ENCODE measurements around the gene CHD6.

The CHD6 gene

DNA sequence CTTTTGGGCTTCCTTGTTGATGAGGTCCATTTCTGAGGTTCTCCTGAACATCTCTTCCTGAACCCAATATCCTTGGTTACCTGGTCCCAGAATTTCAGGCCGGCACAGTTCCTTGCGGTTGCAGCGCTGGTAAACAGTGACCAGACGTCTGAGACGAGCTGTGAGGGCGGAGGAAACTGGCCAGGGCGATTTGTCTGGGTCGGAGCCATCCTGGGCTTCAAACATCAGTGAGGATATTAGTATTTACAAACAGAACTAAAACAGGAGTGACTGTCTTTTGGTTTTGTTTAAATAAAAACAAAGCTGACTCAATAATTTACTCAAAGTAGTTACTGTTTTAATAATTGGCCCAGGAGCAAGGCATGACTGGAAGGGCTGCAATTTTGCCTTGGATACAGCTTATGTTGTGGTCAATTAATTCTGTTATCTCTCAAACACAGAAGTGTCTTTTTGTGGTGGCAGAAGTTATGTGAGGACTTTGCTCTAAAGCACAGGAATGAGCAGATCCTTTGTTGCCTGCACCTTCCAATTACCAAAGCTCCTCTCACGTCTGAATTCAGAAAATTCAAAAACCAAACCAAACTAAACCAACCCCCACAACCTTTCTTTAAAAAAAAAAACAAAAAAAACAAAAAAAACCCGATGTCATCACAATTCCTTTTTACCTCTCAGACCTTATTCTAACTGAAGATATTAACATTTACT, 192.8 kb downstream of the CHD6 start:
- DNase-seq (ENCODE audit: low read depth, low spot score): no peak

DNA sequence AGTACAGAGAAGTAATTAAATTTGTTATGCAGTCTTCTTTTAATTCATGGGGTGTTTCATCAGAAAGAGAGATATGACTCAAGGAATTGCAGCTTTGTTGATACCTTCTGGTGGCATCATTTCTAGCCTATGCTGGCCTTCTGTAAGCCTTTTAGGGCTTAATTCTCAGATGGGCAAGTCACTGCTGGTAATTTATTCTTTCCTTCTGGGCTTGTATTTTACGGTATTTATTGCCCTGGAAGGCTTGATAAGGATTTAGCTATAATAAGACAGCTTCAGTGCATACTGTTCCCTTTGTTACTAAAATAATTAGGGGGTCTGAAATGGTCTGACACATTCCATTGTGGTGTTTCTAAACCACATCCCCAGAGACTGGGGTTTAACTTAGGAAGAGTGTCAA, 193.6 kb downstream of the CHD6 start:
- no peak for DNase-seq (ENCODE audit: low read depth, low spot score)

DNA sequence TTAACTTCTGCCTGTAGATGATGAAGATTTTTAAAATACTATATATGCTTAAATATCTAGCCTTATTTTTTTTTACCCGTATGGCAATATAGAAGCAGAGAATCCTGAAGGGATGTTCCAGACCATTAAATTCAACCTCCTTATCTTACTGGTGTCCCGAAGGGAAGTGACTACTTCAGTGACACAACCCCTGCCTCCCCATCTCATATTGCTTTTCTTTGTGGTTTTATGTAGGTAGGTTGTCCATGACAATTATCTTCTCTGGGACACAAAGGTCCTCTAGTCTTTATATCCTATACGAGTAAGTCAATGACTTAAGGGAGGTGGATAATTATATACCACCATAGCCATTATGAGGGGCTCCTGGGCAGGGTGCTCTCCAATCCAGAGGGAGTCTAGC, 194.2 kb downstream of the CHD6 start:
- DNase-seq (ENCODE audit: low read depth, low spot score): no peak

DNA sequence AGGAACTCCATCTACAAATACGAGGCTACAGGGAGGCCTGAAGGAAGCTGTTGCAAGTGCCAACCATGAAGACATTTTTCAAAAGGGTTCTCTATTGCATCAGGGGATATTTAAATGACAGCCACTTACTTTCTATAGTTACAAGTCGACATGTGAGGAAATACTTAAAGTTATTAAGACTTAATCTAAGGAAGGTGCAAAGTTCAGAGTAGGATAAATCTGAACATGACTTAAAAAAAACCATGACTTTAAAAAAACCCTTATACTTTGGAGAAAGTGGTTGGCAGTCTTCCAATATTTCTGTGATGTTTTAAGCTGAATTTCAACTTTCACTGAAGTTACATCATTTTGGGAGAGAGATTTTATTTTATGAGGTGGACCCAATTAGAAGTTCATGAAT, 195.2 kb downstream of the CHD6 start:
- no peak for DNase-seq (ENCODE audit: low read depth, low spot score)

DNA sequence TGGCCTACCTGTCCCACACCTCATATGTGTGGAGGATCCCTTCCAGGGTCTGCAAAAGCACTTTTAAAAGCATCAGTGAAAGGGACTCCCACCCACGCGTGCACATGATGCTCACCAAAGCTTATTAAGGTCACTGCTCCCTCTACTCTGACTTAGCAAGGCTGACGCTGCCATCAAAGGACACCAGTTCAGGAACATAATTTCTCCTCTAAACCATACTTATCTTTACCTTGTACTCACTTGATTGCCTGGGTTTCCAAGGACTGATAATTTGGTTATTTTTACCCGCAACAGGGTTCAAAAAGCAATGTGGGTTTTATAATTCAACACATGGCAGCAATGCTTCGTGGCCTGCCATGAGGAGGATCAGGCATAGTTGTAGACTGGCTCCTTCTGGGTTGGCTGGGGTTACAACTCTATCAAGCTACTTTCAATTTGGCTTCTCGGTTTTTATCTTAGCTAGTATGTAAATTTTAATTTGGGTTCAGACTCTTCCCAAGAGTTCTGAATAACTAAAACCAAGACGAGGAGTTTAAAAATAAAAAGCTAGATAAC, 199.4 kb downstream of the CHD6 start:
- no peak for DNase-seq (ENCODE audit: low read depth, low spot score)

DNA sequence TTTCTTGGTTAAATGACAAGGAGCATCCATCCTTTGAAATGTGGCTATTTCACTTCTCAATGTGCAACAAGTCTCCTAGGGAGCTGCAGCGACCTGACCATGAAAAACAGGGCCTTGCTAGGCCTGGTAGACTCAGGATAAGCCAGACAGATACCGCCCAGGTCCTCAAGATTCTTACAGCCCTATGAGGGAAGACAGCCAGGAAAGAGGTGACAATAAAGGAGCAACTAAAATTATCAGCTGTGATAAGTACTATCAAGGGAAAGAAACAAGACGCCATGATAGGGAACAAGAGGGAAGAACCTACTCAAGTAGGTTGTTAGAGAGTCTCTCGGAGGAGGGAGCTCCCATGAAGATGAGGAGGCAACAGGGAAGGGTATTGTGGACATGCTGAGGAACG, 200.1 kb downstream of the CHD6 start:
- DNase-seq (ENCODE audit: low read depth, low spot score): no peak

DNA sequence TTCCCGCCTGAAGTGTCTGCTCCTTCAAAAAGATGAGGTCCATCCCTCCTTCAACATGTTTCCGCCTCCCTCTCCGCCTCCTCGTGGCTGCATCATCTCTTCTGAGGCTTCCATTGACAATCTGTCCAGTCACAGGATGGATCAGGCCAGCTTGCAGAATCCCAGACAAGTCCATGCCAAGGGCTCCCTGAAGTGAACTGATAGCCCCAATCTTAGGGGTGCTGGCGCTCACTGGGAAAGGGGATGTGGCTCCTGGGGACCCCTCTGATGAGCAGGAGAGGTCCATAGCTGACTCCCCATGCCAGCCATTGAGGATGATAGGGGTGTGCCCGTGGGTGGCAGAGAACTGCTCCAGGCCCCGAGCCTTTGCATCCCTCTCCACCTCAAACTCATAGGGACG, 203.0 kb downstream of the CHD6 start:
- no peak for DNase-seq (ENCODE audit: low read depth, low spot score)

DNA sequence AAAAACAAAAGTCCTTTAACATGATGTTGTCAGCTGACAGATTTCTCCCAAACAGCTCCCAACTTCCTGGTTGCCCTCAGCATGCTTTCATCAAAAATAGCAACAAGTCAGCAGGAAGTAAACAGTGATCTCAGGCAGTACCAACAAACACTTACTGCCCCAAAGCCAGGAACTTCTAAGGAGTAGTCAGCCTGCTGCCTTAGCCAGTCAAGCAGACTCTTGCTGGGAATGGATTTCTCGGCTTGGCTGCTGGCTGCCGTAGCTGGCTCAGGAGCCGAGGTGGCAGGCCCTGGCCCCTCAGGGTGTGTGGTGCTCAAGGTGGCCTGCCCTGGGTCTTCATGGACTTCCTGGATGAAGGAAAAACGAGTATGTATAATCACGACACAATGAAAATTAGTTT, 205.0 kb downstream of the CHD6 start:
- DNase-seq (ENCODE audit: low read depth, low spot score): no peak

DNA sequence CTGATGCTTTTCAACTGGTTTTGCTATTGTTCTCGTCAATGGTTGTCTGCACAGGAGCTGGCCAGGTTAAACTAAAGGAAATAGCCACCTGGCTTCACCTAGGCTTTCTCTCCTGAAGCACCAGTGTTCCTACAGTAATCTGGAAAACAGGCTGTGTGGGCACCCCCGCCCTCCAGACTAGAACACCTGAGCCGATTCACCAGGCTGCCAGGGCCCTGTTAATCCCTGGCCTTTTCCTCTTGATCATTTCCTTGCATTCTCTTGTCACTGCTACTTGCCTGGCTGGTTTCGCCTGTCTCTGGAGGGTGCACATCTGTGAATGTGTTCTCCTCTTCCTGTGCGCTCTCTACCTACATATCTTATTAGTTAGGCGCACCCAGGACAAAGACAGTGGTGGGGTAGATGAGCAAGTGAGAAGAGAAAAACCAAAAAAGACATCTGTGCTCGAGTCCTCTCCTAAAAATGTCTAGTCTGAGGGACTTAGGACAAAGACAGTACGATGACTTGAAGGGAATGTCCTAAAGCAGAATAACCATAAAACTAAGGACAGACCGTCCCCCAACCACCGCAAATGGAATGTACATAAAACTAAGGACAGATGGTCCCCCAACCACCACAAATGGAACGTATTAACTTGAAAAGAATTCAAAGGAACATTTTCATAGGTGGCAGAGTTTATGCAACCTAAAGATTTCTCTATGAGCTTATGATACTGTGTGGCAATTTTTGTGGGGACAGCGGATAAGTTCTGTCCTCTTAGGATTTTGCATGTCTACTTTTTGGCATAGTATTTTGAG, 205.7 kb downstream of the CHD6 start:
- DNase-seq (ENCODE audit: low read depth, low spot score): no peak

DNA sequence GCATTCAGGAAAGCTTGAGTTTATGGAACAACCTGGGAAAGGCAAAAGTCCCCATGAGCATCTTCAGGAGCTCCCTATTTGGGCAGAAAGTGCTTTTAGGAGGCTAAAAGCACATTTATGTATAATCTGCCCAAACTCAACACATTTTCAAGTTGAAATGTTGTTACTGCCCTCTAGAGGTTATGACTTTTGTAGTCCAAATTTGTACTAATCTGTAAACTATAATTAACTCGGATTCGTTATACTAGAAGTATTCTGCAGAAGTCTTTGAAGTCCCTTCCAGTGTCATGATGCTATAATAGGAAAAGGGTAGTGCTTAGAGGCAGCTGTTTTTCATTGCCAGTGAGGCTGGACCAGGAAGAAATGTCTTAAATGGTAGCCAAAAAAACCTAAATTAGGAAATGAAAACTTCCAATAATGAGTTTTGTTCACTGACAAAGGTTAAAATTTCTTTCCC, 206.8 kb downstream of the CHD6 start:
- DNase-seq (ENCODE audit: low read depth, low spot score): no peak

DNA sequence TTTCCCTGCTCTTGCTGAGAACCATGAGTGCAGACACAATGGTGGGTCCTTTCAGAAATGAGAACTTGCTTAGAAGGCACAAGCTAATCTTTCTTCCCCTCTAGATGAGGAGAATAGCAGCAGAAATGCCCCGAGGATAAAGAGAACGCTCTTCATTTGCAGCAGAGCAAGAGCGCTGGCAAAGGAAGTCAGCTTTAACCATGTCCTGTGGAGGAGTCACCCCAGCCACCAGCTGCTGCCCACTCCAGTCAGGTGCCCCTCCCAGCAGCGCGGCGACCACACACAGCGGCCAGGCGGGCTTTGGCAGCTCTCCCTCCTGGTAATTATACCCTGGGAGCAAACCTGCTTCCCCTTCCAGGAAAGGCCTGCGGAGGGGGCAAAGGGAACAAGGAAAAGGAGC, 209.2 kb downstream of the CHD6 start:
- no peak for DNase-seq (ENCODE audit: low read depth, low spot score)

DNA sequence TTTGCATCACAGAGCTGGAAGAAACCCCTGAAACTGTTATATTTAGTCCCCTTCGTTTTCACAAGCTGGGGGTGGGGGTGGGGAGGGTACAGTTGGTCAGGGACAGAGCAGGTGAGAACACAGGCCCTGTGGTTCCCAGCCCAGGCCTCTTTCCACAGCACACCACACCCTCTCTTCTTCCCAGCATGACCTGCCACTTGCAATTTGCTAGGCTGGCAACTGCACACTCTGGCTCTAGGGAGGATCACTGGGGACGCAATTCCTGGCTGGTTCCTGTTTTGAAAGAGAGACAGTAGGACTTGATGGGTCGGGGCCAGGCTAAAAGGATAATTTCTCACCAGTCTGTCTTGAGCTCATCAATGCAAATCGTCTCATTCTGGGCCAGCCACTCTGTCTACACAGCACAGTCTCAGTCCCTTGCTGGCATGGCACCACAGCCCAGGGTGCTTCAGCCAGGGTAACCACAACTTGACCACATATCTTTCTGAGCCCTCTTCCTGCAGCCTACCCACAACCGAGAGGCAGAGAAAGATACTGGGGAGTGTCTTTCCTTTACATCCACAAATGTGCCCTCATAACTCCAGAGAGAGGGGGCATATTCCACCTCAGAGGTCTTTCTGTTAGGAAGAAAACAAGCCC, 209.9 kb downstream of the CHD6 start:
- no peak for DNase-seq (ENCODE audit: low read depth, low spot score)

DNA sequence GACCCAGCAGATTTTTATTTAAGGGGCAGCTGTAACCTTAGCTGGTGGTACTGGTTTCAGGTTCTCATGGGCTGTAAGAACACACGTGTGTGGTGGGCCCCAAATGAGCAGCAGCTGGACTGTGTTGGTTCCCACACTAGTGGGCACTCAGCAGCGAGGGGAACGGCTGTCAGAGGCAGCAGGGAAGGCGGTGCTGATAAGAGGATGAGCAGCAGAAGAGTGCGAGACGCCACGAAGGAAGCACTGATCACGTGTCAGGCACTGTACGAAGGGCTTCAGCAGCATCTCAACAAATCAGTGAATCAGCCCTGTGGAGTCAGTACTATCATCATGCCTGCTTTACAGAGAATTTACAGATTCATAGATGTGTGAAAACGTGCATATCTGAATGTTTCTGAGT, 210.6 kb downstream of the CHD6 start:
- DNase-seq (ENCODE audit: low read depth, low spot score): no peak

DNA sequence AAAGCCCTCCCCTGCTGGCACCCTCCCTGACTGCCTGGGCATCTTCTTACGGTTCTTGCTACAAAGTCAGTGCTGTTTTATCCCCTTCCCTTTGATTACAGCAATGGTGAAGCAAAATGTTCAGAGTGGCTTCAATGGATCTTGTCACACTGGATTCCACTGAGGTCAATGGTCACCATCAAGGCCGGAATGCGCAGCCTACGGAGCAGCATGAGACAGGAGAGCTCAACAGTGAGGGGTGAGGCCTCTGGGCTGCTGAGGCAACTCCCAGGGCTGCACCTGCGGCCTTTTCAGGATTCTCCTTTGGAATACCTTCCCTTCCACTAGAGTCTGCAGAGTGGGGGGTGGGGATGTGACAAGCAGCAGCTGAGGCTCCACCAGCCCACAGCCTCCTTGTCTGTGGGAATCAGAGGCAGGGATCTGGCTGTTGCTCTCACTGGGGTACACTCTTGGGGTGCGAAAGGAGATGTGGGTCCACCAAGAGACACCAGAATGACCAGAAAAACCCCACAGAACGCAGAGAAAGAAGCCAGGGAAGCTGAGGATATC, 211.2 kb downstream of the CHD6 start:
- no peak for DNase-seq (ENCODE audit: low read depth, low spot score)

DNA sequence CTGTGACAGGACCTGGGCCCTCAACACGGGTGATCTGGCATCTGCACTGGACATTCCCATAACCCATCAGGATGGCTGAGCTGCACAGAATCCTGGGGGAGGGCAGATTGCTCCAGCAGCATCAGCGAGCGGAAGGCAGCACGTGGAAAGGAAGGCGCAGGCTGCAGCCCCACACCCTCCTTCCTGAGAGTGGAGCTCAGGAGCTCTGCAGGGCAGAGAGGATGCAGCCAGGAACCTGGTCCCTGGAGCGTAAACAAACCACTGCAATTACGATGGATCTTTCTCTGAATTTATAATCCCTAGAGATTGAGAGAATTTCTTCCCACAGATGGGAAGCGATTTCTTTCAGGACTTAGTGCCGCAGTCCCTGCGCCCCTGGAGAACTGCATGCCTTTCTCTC, 211.8 kb downstream of the CHD6 start:
- DNase-seq (ENCODE audit: low read depth, low spot score): no peak

DNA sequence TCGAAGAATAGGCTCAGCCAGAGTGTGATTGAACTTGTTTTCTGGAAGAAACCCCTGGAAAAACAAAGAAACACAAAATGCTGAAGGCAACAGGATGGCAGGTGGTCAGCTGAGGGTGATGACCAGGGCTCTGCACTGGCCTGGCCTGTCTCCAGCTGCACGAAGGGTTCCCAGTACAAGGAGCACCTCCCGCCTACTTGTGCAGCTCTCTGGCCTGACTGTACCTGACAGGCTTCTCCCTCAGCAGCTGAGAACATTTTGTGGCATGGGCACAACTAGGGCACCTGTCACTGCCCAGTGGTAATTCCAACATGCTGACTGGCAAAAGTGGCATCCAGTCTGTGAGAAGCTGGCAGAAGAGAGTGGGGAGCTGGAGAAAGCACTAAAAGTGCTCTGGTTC, 212.7 kb downstream of the CHD6 start:
- DNase-seq (ENCODE audit: low read depth, low spot score): no peak

DNA sequence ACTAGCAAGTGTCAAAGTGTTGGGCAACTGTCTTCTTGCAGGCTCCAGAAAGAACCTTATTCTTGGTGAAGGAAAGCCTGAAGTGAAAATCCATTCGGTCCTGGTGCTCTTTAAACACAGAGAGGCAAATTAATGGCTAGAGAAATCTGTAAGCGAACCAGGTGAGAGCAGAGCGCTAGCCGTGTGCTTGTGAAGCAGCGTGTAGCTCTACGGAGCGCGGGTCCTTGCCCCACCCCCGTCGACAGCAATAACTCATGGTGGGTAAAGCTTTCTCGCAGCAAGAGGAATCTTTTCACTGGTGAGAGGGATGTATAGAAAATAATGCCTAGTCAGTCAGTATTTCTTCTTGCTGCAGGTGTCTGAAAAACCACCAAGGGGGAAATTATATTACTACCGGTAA, 214.6 kb downstream of the CHD6 start:
- DNase-seq (ENCODE audit: low read depth, low spot score): no peak

DNA sequence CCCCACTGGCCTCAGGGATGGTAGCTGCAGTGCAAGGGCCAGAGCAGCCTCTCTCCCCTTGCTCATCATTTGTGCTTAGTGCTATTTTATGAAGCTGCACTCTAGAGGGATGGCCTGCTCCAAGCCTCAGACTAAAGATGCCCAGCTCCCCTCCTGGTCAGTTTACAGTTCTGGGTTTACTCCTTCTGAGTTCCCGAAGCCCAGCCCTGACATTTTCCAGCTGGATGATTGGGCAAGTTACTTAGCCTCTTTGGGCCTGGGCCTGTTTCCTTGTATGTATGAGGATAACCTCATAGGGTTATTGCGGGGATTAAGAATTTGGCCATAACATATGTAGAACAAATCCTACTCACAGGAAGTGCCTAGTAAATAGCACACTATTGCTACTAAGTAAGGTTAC, 219.8 kb downstream of the CHD6 start:
- DNase-seq (ENCODE audit: low read depth, low spot score): no peak

DNA sequence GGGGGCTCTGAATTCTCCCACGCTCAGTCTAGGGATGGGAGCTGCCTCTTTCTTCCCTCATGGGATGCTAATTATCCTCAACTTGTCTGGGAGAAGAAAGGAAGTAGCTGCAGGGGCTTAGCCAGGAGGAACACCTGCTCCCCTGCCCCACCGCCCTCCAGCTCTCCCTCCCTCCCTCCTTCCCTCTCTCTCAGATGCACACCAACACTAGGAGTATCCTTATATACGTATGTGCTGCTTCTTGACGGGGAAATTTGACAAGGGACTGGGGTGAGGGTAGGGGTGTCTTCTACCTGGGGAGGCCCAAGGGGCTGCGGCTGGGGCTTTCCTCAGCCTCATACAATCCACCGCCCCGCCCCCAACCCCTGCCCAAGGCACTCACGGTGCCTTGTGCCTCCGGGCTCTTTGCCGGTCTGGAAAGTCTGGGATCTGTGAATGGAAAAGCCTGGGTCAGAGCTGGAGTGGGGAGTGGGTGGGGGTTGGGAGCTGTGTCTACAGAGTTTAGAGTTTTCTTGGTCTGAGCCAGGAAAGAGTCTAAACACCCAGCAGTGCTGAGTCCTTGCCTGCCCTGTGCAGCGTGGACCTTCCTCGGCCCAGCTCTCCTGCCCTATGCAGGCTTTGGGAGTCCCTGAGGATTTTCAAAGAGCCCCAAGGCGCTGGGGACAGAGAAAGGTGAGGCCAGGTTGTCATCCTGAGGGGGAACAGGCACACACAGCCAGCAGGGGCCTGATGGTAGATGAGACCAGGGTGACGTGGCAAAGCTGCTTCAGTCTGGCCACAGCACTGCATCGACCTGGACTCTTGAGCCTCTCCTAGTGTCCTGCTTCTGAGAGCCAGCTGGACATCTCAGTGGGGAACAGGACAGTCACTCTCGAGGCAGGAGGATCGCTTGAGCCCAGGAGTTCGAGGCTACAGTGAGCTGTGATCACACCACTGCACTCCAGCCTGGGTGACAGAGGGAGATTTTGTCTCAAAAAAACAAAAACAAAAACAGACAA, 222.2 kb downstream of the CHD6 start:
- DNase-seq (ENCODE audit: low read depth, low spot score): no peak

DNA sequence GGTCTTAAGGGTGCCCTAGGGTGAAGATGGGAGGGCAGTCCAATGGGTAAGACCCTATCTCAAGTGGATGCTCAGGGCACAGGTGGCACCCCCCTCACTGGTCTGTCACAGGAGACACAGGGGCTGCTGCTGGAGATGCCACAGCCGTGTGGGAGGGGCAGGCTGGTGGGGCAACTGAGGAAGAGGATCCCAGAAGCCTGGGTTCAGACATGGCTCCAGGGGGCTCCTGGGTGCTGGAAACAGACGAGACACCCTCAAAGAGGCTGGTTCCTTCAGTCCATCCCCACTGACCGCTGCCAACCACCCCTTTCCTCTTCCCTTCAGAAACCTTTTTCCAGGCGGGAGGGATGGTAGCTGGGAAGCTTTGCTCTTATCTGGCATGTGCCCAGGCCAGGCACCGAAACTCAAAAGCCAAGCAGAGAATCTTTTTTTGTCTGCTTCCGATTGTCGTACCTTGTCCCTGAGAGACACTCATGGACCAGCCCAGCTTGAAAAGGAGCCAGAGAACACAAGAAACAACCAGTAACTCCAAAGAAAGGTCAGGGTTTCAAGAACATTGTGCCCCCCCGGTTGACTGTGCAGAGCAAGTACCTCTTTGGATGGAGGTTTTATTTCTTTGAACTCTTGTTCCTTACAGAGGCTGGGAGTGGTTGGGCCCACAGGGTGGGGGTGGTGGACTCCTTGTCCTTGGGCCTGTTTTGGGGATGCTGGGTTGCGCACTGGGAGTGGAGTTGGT, 223.1 kb downstream of the CHD6 start:
- DNase-seq (ENCODE audit: low read depth, low spot score): no peak

All from activated naive CD8-positive, alpha-beta T cell treated with anti-CD3 and anti-CD28 coated beads, Interleukin-2, amount 50 U/mL, for 16 hours (primary cell).